H1 (cell line): ENCODE results near the gene KIF4A. TPM values are rescaled to one million over a fixed set of nuclear protein-coding genes. Genes with fewer than 3 reads are reported as not detected.

ENCODE experiments used
- CTCF ChIA-PET: fragments of 300-600 bp; sonication (Branson Sonifier 250); formaldehyde crosslinking; loops from one replicate; lab custom pipeline; 2021; ENCODE audit not compliant: partially characterized antibody; lab: Charles Lee
- POLR2A ChIA-PET: fragments of 300-600 bp; sonication (Branson Sonifier 250); formaldehyde crosslinking; loops from one replicate; lab custom pipeline; 2021; ENCODE audit warnings: inconsistent platforms; ENCODE audit not compliant: partially characterized antibody; lab: Charles Lee
- DNase-seq, 2 experiments: peaks; one replicate each; pipeline versions ENCODE4 v3.0.0 to v3.0.0-alpha.2; 2010 to 2022; ENCODE audit warnings: low spot score in 2 of 2, low read depth in 1 of 2, mixed read lengths in 1 of 2
- FAIRE-seq: peaks from 2 replicates; lab custom pipeline; 2011; peaks lifted over from hg19 to GRCh38; lab: Jason Lieb, UNC
- H2AFZ ChIP-seq: 2 replicates; pipeline ENCODE4 v1.8.1; 2012; ENCODE audit warnings: low read length, inconsistent platforms
- H2AK5ac ChIP-seq: 2 replicates; pipeline ENCODE4 v1.6.1; 2013; ENCODE audit warnings: low read depth, low read length
- H2BK120ac ChIP-seq: replicated peaks from 2 replicates; pipeline ENCODE3; 2013; ENCODE audit warnings: low read depth, low read length, inconsistent platforms
- H2BK12ac ChIP-seq: 2 replicates; pipeline ENCODE4 v1.6.1; 2013; ENCODE audit warnings: low read depth, low read length
- H2BK15ac ChIP-seq: 2 replicates; pipeline ENCODE4 v1.6.1; 2013; ENCODE audit warnings: low read length
- H2BK20ac ChIP-seq: 2 replicates; pipeline ENCODE4 v1.6.1; 2013; ENCODE audit warnings: low read length
- H2BK5ac ChIP-seq: 2 replicates; pipeline ENCODE4 v1.6.1; 2013; ENCODE audit warnings: low read depth, low read length
- H3K14ac ChIP-seq: 2 replicates; pipeline ENCODE4 v1.6.1; 2013; ENCODE audit warnings: inconsistent platforms; ENCODE audit not compliant: insufficient read length
- H3K18ac ChIP-seq: 2 replicates; pipeline ENCODE4 v1.6.1; 2013; ENCODE audit warnings: low read length; ENCODE audit errors: extremely low read depth
- H3K23ac ChIP-seq: 2 replicates; pipeline ENCODE4 v1.6.1; 2013; ENCODE audit warnings: inconsistent platforms; ENCODE audit not compliant: insufficient read length
- H3K23me2 ChIP-seq: 2 replicates; pipeline ENCODE4 v1.6.1; 2013; ENCODE audit warnings: low read depth, low read length
- H3K27ac ChIP-seq: 2 replicates; pipeline ENCODE4 v1.6.1; 2011; ENCODE audit warnings: low read depth, low read length, inconsistent platforms
- H3K27me3 ChIP-seq, 4 experiments: replicated peaks in 1 of 4; 1 replicate in 1 of 4; 2 replicates in 3 of 4; pipeline versions ENCODE4 v1.6.1 to v1.8.1; 2011 to 2013; ENCODE audit warnings: low read length in 3 of 4, mild to moderate bottlenecking in 3 of 4, inconsistent platforms in 2 of 4, mixed read lengths in 2 of 4, moderate library complexity in 1 of 4; ENCODE audit not compliant: control insufficient read depth in 3 of 4, insufficient read depth in 3 of 4; ENCODE audit errors: extremely low read depth in 1 of 4
- H3K36me3 ChIP-seq, 4 experiments: 2 replicates each; pipeline versions ENCODE4 v1.6.1 to v1.8.1; 2011 to 2013; ENCODE audit warnings: mild to moderate bottlenecking in 4 of 4, low read length in 3 of 4, moderate library complexity in 2 of 4, control low read depth in 1 of 4, inconsistent platforms in 1 of 4; ENCODE audit not compliant: insufficient read depth in 4 of 4, control insufficient read depth in 2 of 4
- H3K4ac ChIP-seq: replicated peaks from 2 replicates; pipeline ENCODE3; 2013; ENCODE audit warnings: low read length, low read depth, mixed read lengths, inconsistent platforms; ENCODE audit not compliant: insufficient read length
- H3K4me1 ChIP-seq, 4 experiments: replicated peaks in 1 of 4; 1 replicate in 1 of 4; 2 replicates in 3 of 4; pipeline versions ENCODE4 v1.6.1 to v1.8.1; 2011 to 2013; ENCODE audit warnings: low read length in 3 of 4, inconsistent platforms in 2 of 4, mixed read lengths in 1 of 4; ENCODE audit not compliant: insufficient read depth in 4 of 4, control insufficient read depth in 3 of 4
- H3K4me2 ChIP-seq, 2 experiments: 2 replicates each; pipeline versions ENCODE4 v1.6.1 to v1.8.1; 2011 to 2013; ENCODE audit warnings: low read depth in 2 of 2, low read length in 2 of 2, control low read depth in 1 of 2, inconsistent platforms in 1 of 2, mild to moderate bottlenecking in 1 of 2; ENCODE audit not compliant: insufficient read depth in 1 of 2
- H3K4me3 ChIP-seq, 4 experiments: fragments of 200-600, 300-600 bp in 1 of 4; sonication (generic), shearing (Covaris generic), sonication (Bioruptor Twin) in 1 of 4; 2 replicates each; pipeline versions ENCODE4 v1.5.1 to v1.8.1; 2011 to 2016; ENCODE audit warnings: low read length in 4 of 4, low read depth in 3 of 4, control low read depth in 2 of 4, inconsistent platforms in 2 of 4, mild to moderate bottlenecking in 2 of 4, mixed read lengths in 1 of 4, moderate library complexity in 1 of 4; ENCODE audit not compliant: insufficient read depth in 2 of 4; ENCODE audit errors: extremely low read depth in 1 of 4
- H3K56ac ChIP-seq: replicated peaks from 2 replicates; pipeline ENCODE3; 2013; ENCODE audit warnings: low read depth, mild to moderate bottlenecking, mixed read lengths, low read length, inconsistent platforms; ENCODE audit not compliant: insufficient read length
- H3K79me1 ChIP-seq: 2 replicates; pipeline ENCODE4 v1.6.1; 2013; ENCODE audit warnings: low read depth, low read length, control low read depth
- H3K79me2 ChIP-seq, 2 experiments: 2 replicates each; pipeline versions ENCODE4 v1.6.1 to v1.8.1; 2012 to 2013; ENCODE audit warnings: low read length in 2 of 2, mild to moderate bottlenecking in 2 of 2, inconsistent platforms in 1 of 2; ENCODE audit not compliant: insufficient read depth in 2 of 2, control insufficient read depth in 1 of 2
- H3K9ac ChIP-seq, 4 experiments: replicated peaks in 1 of 4; 1 replicate in 1 of 4; 2 replicates in 3 of 4; pipeline versions ENCODE4 v1.6.1 to v1.8.1; 2011 to 2013; ENCODE audit warnings: low read depth in 3 of 4, low read length in 3 of 4, control low read depth in 2 of 4, mild to moderate bottlenecking in 2 of 4, moderate library complexity in 2 of 4, inconsistent platforms in 1 of 4; ENCODE audit errors: extremely low read depth in 1 of 4
- H3K9me3 ChIP-seq, 2 experiments: 2 replicates each; pipeline versions ENCODE4 v1.6.1 to v1.8.1; 2012 to 2013; ENCODE audit warnings: mild to moderate bottlenecking in 2 of 2, moderate library complexity in 2 of 2, control low read depth in 1 of 2, inconsistent platforms in 1 of 2, low read depth in 1 of 2, low read length in 1 of 2, mixed read lengths in 1 of 2; ENCODE audit not compliant: insufficient read depth in 2 of 2
- H4K20me1 ChIP-seq, 2 experiments: replicated peaks in 1 of 2; 2 replicates each; pipeline versions ENCODE3 to v1.8.1; 2011 to 2013; ENCODE audit warnings: inconsistent platforms in 2 of 2, low read length in 2 of 2, mild to moderate bottlenecking in 1 of 2; ENCODE audit not compliant: insufficient read depth in 2 of 2, control insufficient read depth in 1 of 2
- H4K5ac ChIP-seq: 2 replicates; pipeline ENCODE4 v1.6.1; 2013; ENCODE audit warnings: low read length, low read depth, mixed read lengths, inconsistent platforms; ENCODE audit not compliant: insufficient read length
- H4K8ac ChIP-seq: 2 replicates; pipeline ENCODE4 v1.8.0; 2013; ENCODE audit warnings: mild to moderate bottlenecking, moderate library complexity, low read length, inconsistent platforms; ENCODE audit not compliant: insufficient read depth; ENCODE audit errors: extremely low read depth
- H4K91ac ChIP-seq: replicated peaks from 2 replicates; pipeline ENCODE3; 2013; ENCODE audit warnings: low read length, mixed read lengths, inconsistent platforms; ENCODE audit not compliant: insufficient read length
- ASH2L ChIP-seq: fragments of 200-600, 300-600 bp; sonication (generic); IDR thresholded peaks from one replicate; pipeline ENCODE4 v1.7.1; 2017; ENCODE audit warnings: low read length
- MAFK ChIP-seq: IDR thresholded peaks from 2 replicates; pipeline ENCODE4 v1.6.1; 2012; ENCODE audit warnings: low read depth, mild to moderate bottlenecking, improper control_type of control experiment, low read length
- NANOG ChIP-seq: IDR thresholded peaks from 2 replicates; pipeline ENCODE4 v1.6.1; 2011; ENCODE audit warnings: low read length, low read depth, mild to moderate bottlenecking, inconsistent platforms; ENCODE audit not compliant: insufficient read depth, poor library complexity, severe bottlenecking
- PHF8 ChIP-seq: fragments of 200-600 bp; sonication (generic); conservative IDR thresholded peaks from 2 replicates; pipeline ENCODE4 v1.7.1; 2012; ENCODE audit warnings: low read depth, mild to moderate bottlenecking, inconsistent platforms, low read length, moderate library complexity
- POU5F1 ChIP-seq: IDR thresholded peaks from 2 replicates; pipeline ENCODE4 v1.6.1; 2011; ENCODE audit warnings: low read depth, mild to moderate bottlenecking, low read length, moderate library complexity
- RFX5 ChIP-seq: IDR thresholded peaks from 2 replicates; pipeline ENCODE4 v1.6.1; 2011; ENCODE audit warnings: low read depth, low read length, improper control_type of control experiment, borderline replicate concordance
- RNF2 ChIP-seq: fragments of 200-900, 300-1000 bp; sonication (generic); IDR thresholded peaks from 2 replicates; pipeline ENCODE4 v1.7.1; 2016; ENCODE audit warnings: borderline replicate concordance, low read depth, mild to moderate bottlenecking, antibody characterized with exemption, low read length; ENCODE audit not compliant: poor library complexity, severe bottlenecking; ENCODE audit errors: missing control alignments
- RXRA ChIP-seq: IDR thresholded peaks from 2 replicates; pipeline ENCODE4 v1.6.1; 2011; ENCODE audit warnings: low read depth, mild to moderate bottlenecking, low read length, moderate library complexity; ENCODE audit not compliant: insufficient read depth
- SIX5 ChIP-seq: IDR thresholded peaks from 2 replicates; pipeline ENCODE4 v1.6.1; 2011; ENCODE audit warnings: mild to moderate bottlenecking, low read depth, low read length
- TEAD4 ChIP-seq: IDR thresholded peaks from 2 replicates; pipeline ENCODE4 v1.6.1; 2012; ENCODE audit warnings: low read depth, low read length, inconsistent platforms, mixed read lengths
- WGBS, 2 experiments: shearing (Covaris generic) in 1 of 2; methylation state at CpG; one replicate each; pipeline versions ENCODE4 v1.1.6 to v1.1.7; 2013 to 2015; ENCODE audit warnings: low lambda C conversion rate in 2 of 2, mixed read lengths in 2 of 2, inconsistent platforms in 1 of 2, low coverage in 1 of 2, missing lambda C conversion rate in 1 of 2; ENCODE audit not compliant: insufficient replicate concordance in 2 of 2, insufficient coverage in 1 of 2, insufficient read length in 1 of 2; ENCODE audit errors: extremely low coverage in 1 of 2, missing lambda C conversion rate in 1 of 2; 5-methylcytosine and 5-hydroxymethylcytosine counted together
- polyA plus RNA-seq, 7 experiments: library from polyadenylated mRNA; depleted of rRNA in 3 of 7; stranded (reverse) in 5 of 7; unstranded in 2 of 7; fragments of >200 nt in 5 of 7; fragments of 200-250 nt in 2 of 7; gene quantifications; 1 replicate in 5 of 7; 2 replicates in 1 of 7; 4 replicates in 1 of 7; pipeline versions ENCODE4 v1.2.1 to v1.2.3, GENCODE V29; 2011 to 2013; ENCODE audit warnings: missing spikeins in 2 of 7, mixed read lengths in 2 of 7
- total RNA-seq: library from RNA; stranded (reverse); fragmentation: NEBNext Ultra II Directional; extraction: Animal tissue kit (Norgen Biotek cat#: 25700); gene quantifications from 2 replicates; pipeline ENCODE4 v1.2.1, GENCODE V29; 2021
- TF ChIP-seq, protein P1 (sequence below): IDR thresholded peaks from 2 replicates; pipeline ENCODE4 v1.6.1; 2012; ENCODE audit warnings: low read length, inconsistent platforms

KIF4A gene
- total and polyA plus RNA-seq, 2 of the 8 experiments (the other 6 are each of a cell fraction or from before 2014, with no cell fraction given): 10.9 to 35.7 TPM

- no peak overlapping the region for H3K56ac ChIP-seq
- no peak overlapping the region for H4K91ac ChIP-seq
- no peaks in the 10 kb centered on the region for H3K4me1 ChIP-seq
- no peaks in the 10 kb centered on the region for H4K20me1 ChIP-seq
- no peak overlapping the region for H3K14ac ChIP-seq
- H2BK12ac ChIP-seq: no peak overlapping the region
- no peak overlapping the region for H3K4ac ChIP-seq
- H2BK15ac ChIP-seq: no peak overlapping the region
- POLR2A ChIA-PET: no interaction called here
- TF ChIP-seq ASH2L (no peak), RXRA (no peak), RNF2 (no peak), SIX5 (no peak), TEAD4 (no peak), POU5F1 (no peak), RFX5 (no peak), MAFK (no peak), NANOG (no peak), PHF8 (no peak)
- TF ChIP-seq, protein P1, sequence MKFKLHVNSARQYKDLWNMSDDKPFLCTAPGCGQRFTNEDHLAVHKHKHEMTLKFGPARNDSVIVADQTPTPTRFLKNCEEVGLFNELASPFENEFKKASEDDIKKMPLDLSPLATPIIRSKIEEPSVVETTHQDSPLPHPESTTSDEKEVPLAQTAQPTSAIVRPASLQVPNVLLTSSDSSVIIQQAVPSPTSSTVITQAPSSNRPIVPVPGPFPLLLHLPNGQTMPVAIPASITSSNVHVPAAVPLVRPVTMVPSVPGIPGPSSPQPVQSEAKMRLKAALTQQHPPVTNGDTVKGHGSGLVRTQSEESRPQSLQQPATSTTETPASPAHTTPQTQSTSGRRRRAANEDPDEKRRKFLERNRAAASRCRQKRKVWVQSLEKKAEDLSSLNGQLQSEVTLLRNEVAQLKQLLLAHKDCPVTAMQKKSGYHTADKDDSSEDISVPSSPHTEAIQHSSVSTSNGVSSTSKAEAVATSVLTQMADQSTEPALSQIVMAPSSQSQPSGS: no peak
- TF ChIP-seq, all 59 proteins: peak for 0
- no peak overlapping the region for H2AK5ac ChIP-seq
- H3K23ac ChIP-seq: no peak overlapping the region
- 72% methylated on average over 2 of the region's 2 CpGs; no CpG with 5 or more reads in 1 of the 2 experiments for WGBS, 2 experiments
- H2BK5ac ChIP-seq: no peak overlapping the region
- CTCF ChIA-PET: interaction anchor here (2.4 kb wide), 1 partner anchor 10 kb away, joined by 9 read pairs; no protein-coding TSS in a partner anchor
- no peak for FAIRE-seq
- no peaks in the 10 kb centered on the region for H3K9me3 ChIP-seq
- no peak overlapping the region for H4K8ac ChIP-seq
- H3K36me3 ChIP-seq: no peaks in the 10 kb centered on the region
- H3K4me3 ChIP-seq: no peak overlapping the region
- no peak overlapping the region for H2AFZ ChIP-seq
- H3K23me2 ChIP-seq: no peaks in the 10 kb centered on the region
- H3K18ac ChIP-seq: no peak overlapping the region
- no peak overlapping the region for H2BK20ac ChIP-seq
- H3K27me3 ChIP-seq: no peaks in the 10 kb centered on the region
- no peaks in the 10 kb centered on the region for H3K79me1 ChIP-seq
- H4K5ac ChIP-seq: no peak overlapping the region
- no peak overlapping the region for H3K27ac ChIP-seq
- no peak for DNase-seq
- no peak overlapping the region for H3K4me2 ChIP-seq
- no peak overlapping the region for H2BK120ac ChIP-seq
- H3K79me2 ChIP-seq: no peaks in the 10 kb centered on the region
- no peak overlapping the region for H3K9ac ChIP-seq
Observed at GRCh38 chrX:70252491-70252890, 37.4 kb upstream of the KIF4A start.
